Measurements from ENCODE around the gene SKAP2. TPM values are rescaled to one million over a fixed set of nuclear protein-coding genes. Genes with fewer than 3 reads are reported as not detected.

The SKAP2 gene
- total RNA-seq, 1 donor from 2014 or later, result 11.7 TPM

DNA sequence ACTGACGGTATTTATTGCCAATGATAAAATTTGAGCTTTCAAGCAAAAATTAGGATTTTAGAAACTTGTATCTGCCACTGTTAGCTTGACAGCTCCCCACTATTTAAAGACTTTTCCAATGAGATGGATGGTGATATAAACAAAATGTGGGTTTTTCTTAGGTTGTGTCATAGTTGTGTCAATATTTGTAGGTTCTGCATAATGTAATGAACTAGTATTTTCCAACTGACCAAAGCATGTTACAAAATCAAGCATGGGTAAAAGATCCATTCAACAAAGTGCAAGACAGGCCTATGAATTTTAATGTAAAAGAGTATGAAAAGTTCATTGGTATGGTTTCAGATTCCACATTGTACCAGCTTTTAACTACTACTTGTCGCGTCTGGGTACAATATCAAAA, 165.6 kb downstream of the SKAP2 start:
- Mint-ChIP-seq H3K4me1 (ENCODE audit: unreplicated experiment) (peaks cover 3% of the 10 kb centered on the region), H3K36me3 (ENCODE audit: unreplicated experiment) (no peaks in the 10 kb centered on the region), H3K9me3 (ENCODE audit: unreplicated experiment) (no peaks in the 10 kb centered on the region), H3K27me3 (ENCODE audit: unreplicated experiment) (peaks cover 33% of the 10 kb centered on the region), H3K27ac (ENCODE audit: unreplicated experiment) (no peak overlapping the region), H3K4me3 (ENCODE audit: unreplicated experiment) (no peak overlapping the region)
- TF ChIP-seq, protein P1, sequence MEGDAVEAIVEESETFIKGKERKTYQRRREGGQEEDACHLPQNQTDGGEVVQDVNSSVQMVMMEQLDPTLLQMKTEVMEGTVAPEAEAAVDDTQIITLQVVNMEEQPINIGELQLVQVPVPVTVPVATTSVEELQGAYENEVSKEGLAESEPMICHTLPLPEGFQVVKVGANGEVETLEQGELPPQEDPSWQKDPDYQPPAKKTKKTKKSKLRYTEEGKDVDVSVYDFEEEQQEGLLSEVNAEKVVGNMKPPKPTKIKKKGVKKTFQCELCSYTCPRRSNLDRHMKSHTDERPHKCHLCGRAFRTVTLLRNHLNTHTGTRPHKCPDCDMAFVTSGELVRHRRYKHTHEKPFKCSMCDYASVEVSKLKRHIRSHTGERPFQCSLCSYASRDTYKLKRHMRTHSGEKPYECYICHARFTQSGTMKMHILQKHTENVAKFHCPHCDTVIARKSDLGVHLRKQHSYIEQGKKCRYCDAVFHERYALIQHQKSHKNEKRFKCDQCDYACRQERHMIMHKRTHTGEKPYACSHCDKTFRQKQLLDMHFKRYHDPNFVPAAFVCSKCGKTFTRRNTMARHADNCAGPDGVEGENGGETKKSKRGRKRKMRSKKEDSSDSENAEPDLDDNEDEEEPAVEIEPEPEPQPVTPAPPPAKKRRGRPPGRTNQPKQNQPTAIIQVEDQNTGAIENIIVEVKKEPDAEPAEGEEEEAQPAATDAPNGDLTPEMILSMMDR (IDR thresholded peaks at IDR 0.05), result no peak
- DNase-seq (ENCODE audit: extremely low spot score, unreplicated experiment), result no peak

DNA sequence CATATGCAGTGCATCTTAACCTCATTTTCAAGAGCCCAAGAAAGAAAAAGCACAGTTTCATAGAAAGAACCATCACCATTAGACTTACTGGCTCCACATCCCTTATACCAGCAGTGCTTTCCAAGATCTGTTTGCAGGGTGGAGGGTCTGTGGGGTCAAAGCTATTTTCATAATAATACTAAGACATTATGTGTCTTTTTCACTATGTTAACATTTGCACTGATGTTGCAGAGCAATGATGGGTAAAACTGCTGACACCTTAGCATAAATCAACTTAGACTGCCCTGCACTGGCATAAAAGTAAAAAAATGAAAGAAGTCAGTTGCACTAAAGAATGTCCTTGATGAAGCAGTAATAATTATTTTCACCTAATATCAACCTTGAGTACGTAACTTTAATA, 166.2 kb downstream of the SKAP2 start:
- Mint-ChIP-seq H3K4me1 (ENCODE audit: unreplicated experiment) (no peaks in the 10 kb centered on the region), H3K9me3 (ENCODE audit: unreplicated experiment) (no peaks in the 10 kb centered on the region), H3K27me3 (ENCODE audit: unreplicated experiment) (peaks cover 33% of the 10 kb centered on the region), H3K27ac (ENCODE audit: unreplicated experiment) (no peak overlapping the region), H3K36me3 (ENCODE audit: unreplicated experiment) (no peaks in the 10 kb centered on the region), H3K4me3 (ENCODE audit: unreplicated experiment) (no peak overlapping the region)
- no peak for DNase-seq (ENCODE audit: extremely low spot score, unreplicated experiment)
- TF ChIP-seq, protein P1 (IDR thresholded peaks at IDR 0.05), result no peak

- Mint-ChIP-seq H3K36me3 (ENCODE audit: unreplicated experiment) (no peaks in the 10 kb centered on the region), H3K27me3 (ENCODE audit: unreplicated experiment) (peaks cover 39% of the 10 kb centered on the region), H3K4me1 (ENCODE audit: unreplicated experiment) (no peaks in the 10 kb centered on the region), H3K27ac (ENCODE audit: unreplicated experiment) (no peak overlapping the region), H3K4me3 (ENCODE audit: unreplicated experiment) (no peak overlapping the region), H3K9me3 (ENCODE audit: unreplicated experiment) (no peaks in the 10 kb centered on the region)
- no peak for DNase-seq (ENCODE audit: extremely low spot score, unreplicated experiment)
- TF ChIP-seq, protein P1 (IDR thresholded peaks at IDR 0.05), result no peak
These were observed 167.4 kb downstream of the SKAP2 start for GRCh38 chr7:26696978-26697377.

GRCh38 chr7:26696161-26696560, 168.2 kb downstream of the SKAP2 start:
- H3K4me3 Mint-ChIP-seq (ENCODE audit: unreplicated experiment), result no peak overlapping the region
- no peak for DNase-seq (ENCODE audit: extremely low spot score, unreplicated experiment)
- H3K9me3 Mint-ChIP-seq (ENCODE audit: unreplicated experiment), result no peaks in the 10 kb centered on the region
- H3K27me3 Mint-ChIP-seq (ENCODE audit: unreplicated experiment), result peaks cover 47% of the 10 kb centered on the region
- no peaks in the 10 kb centered on the region for H3K4me1 Mint-ChIP-seq (ENCODE audit: unreplicated experiment)
- H3K36me3 Mint-ChIP-seq (ENCODE audit: unreplicated experiment), result peaks cover 2% of the 10 kb centered on the region
- no peak overlapping the region for H3K27ac Mint-ChIP-seq (ENCODE audit: unreplicated experiment)
- TF ChIP-seq, protein P1 (IDR thresholded peaks at IDR 0.05), result no peak

GRCh38 chr7:26694713-26695112, 169.7 kb downstream of the SKAP2 start:
- TF ChIP-seq, protein P1 (IDR thresholded peaks at IDR 0.05), result no peak
- DNase-seq (ENCODE audit: extremely low spot score, unreplicated experiment), result no peak
- Mint-ChIP-seq H3K4me1 (ENCODE audit: unreplicated experiment) (no peaks in the 10 kb centered on the region), H3K27me3 (ENCODE audit: unreplicated experiment) (peaks cover 55% of the 10 kb centered on the region), H3K4me3 (ENCODE audit: unreplicated experiment) (no peak overlapping the region), H3K9me3 (ENCODE audit: unreplicated experiment) (no peaks in the 10 kb centered on the region), H3K27ac (ENCODE audit: unreplicated experiment) (no peak overlapping the region), H3K36me3 (ENCODE audit: unreplicated experiment) (peaks cover 2% of the 10 kb centered on the region)

Data from osteocyte (in vitro differentiated cells).